Activated B cell treated with CpG ODN at 0.5 μM for 24 hours (primary cell): ENCODE results near the gene RNASE11. TPM values are rescaled to one million over a fixed set of nuclear protein-coding genes. Genes with fewer than 3 reads are reported as not detected.
"Not testable (repeated sequence)": the region's sequence is repeated elsewhere in the genome, so short reads cannot be mapped to it uniquely, and the experiment has no call there.

Source experiments
- ATAC-seq: fragments of 200-7000 bp; cut with Tn5 transposase; one replicate; pipeline ENCODE4 v1.10.0; 2021; ENCODE audit warnings: low read depth, mild to moderate bottlenecking, moderate library complexity
- CTCF ChIA-PET: fragments of 350-600 bp; sonication (Branson Sonifier 250); formaldehyde crosslinking; loops from one replicate; lab custom pipeline; 2021; ENCODE audit warnings: antibody characterized with exemption; lab: Charles Lee
- POLR2A ChIA-PET: fragments of 350-600 bp; sonication (Branson Sonifier 250); formaldehyde crosslinking; loops from one replicate; lab custom pipeline; 2021; ENCODE audit warnings: antibody characterized with exemption; lab: Charles Lee
- DNase-seq: peaks from one replicate; pipeline ENCODE4 v3.0.0; 2022
- H3K27ac Mint-ChIP-seq: one replicate; pipeline ENCODE4 v1.8.0; 2020; ENCODE audit warnings: mixed read lengths
- H3K27me3 Mint-ChIP-seq: one replicate; pipeline ENCODE4 v1.8.0; 2021; ENCODE audit warnings: mixed read lengths
- H3K36me3 Mint-ChIP-seq: one replicate; pipeline ENCODE4 v1.8.0; 2021; ENCODE audit warnings: low read depth, mixed read lengths
- H3K4me1 Mint-ChIP-seq: one replicate; pipeline ENCODE4 v1.8.0; 2021; ENCODE audit warnings: mixed read lengths
- H3K4me3 Mint-ChIP-seq: one replicate; pipeline ENCODE4 v1.8.0; 2020; ENCODE audit warnings: mild to moderate bottlenecking, mixed read lengths
- H3K9me3 Mint-ChIP-seq: one replicate; pipeline ENCODE4 v1.8.0; 2020; ENCODE audit warnings: mixed read lengths
- intact Hi-C: fragments of 100-400 bp; cut with micrococcal nuclease; formaldehyde crosslinking; loops from one replicate; pipeline ENCODE4 v1.15.1; 2024
- total RNA-seq: library from RNA; stranded (reverse); gene quantifications from 2 replicates; pipeline ENCODE4 v1.2.3, GENCODE V29; 2022
- TF ChIP-seq, protein P1 (sequence below): fragments of 200-600 bp; IDR thresholded peaks from one replicate; pipeline ENCODE4 v1.8.0; 2022; ENCODE audit warnings: antibody characterized with exemption, mild to moderate bottlenecking

Gene RNASE11
- total RNA-seq, 1 donor from 2014 or later = not detected

DNA sequence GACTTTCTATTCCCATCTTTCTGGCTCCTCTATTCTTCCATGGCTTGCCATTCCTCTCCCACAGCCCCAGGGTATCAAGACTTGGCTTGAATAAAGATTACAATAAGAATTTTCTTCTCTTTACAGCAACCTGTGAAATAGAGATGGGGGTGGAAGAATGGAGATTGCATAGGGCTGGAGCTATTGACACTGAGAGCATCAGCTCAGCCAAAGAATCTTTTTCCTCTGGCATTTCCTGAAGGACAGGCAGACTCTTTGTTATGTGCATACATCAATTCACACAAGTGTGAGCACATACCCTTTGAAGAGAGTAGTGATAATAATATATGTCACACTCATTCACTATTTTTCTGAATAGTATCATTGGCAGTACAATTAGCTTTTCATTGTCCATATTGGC is 4.7 kb downstream of the RNASE11 start:
- Mint-ChIP-seq H3K36me3 (no peaks in the 10 kb centered on the region), H3K27me3 (peaks cover 16% of the 10 kb centered on the region), H3K4me3 (no peak overlapping the region), H3K27ac (no peak overlapping the region), H3K4me1 (no peaks in the 10 kb centered on the region), H3K9me3 (peaks cover 4% of the 10 kb centered on the region)
- DNase-seq (no peak), ATAC-seq (no peak)
- ChIA-PET CTCF (no interaction called here), POLR2A (no interaction called here)
- TF ChIP-seq, protein P1, sequence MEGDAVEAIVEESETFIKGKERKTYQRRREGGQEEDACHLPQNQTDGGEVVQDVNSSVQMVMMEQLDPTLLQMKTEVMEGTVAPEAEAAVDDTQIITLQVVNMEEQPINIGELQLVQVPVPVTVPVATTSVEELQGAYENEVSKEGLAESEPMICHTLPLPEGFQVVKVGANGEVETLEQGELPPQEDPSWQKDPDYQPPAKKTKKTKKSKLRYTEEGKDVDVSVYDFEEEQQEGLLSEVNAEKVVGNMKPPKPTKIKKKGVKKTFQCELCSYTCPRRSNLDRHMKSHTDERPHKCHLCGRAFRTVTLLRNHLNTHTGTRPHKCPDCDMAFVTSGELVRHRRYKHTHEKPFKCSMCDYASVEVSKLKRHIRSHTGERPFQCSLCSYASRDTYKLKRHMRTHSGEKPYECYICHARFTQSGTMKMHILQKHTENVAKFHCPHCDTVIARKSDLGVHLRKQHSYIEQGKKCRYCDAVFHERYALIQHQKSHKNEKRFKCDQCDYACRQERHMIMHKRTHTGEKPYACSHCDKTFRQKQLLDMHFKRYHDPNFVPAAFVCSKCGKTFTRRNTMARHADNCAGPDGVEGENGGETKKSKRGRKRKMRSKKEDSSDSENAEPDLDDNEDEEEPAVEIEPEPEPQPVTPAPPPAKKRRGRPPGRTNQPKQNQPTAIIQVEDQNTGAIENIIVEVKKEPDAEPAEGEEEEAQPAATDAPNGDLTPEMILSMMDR = no peak
- intact Hi-C loops = no loop called here

DNA sequence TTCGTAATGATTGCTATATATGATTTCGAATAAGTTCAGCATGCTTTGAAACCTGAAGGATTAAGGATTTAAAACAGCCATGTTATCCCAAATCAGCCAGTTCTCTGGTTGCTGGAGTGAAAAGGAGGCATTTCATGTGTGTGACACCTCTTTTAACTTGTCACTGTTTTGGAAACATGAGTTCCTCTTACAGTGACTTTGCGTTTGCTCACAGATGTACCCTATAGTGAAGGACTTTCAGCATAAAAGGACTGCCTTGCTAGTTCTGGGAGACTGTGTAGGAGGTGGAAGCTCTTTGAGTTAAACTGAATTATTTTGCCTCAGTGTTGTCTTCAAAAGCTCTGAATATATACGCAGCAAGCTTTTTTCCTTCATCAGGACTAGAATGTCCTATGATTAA is 7.6 kb downstream of the RNASE11 start:
- TF ChIP-seq, protein P1 = no peak
- ATAC-seq (no peak), DNase-seq (no peak)
- Mint-ChIP-seq H3K4me3 (no peak overlapping the region), H3K27me3 (peaks cover 8% of the 10 kb centered on the region), H3K27ac (no peak overlapping the region), H3K4me1 (no peaks in the 10 kb centered on the region), H3K36me3 (no peaks in the 10 kb centered on the region), H3K9me3 (no peaks in the 10 kb centered on the region)
- ChIA-PET CTCF (interaction anchor here (1.2 kb wide), 1 partner anchor 17 kb away, joined by 3 read pairs; no protein-coding TSS in a partner anchor), POLR2A (no interaction called here)
- intact Hi-C loops = no loop called here

DNA sequence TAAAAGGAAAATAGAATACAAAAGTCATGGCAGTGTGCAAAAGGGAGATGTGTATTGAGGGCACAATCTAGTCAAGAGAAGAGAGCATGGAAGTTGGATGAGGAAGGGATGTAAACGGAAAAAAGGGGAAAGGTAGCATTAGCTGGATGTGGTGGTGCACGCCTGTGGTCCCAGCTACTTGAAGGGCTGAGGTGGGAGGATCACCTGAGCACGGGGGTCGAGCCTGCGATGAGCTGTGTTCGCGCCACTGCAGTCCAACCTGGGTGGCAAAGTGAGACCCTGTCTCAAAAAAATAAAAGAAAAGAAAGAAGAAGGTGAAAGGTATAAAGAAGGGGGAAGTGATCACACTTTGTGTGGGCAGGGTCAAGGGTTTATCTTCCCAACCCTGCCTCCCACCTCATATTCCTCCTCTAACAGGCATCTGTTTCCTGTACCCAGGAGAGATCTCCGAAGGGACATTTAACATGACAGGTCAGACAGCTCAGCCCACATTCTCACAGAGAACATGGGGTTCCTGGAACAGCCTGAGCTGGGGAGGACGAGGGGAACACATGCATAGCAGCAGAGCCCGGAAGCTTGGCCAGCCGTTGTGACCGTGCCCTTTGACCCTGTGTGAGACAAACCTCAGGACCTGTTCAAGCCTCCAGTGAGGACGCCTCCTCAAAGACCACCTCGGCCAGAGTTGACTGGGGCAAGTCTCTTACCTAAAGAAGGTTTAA is 8.9 kb downstream of the RNASE11 start:
- CTCF ChIA-PET = no interaction called here
- intact Hi-C loops = no loop called here

DNA sequence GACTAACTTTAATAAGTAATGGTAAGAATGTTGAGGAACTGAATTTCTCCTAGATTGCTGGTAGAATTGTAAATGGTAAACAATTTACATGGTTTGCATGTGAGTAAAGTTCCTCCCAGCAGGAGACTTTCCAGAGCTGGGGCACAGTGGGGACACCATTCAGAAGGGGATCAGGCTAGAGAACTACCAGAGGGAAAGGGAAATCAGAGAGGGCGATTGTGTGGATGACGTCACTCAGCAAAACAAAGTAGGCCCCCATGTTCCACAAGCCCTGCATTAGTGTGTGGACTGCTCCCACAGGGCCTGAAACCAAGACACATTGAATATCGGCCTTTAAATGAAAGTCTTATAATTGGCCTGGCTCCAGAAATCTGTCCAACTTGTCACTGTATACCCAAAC is 9.5 kb downstream of the RNASE11 start:
- Mint-ChIP-seq H3K4me3 (no peak overlapping the region), H3K27me3 (no peaks in the 10 kb centered on the region), H3K27ac (no peak overlapping the region), H3K4me1 (no peaks in the 10 kb centered on the region), H3K9me3 (no peaks in the 10 kb centered on the region), H3K36me3 (no peaks in the 10 kb centered on the region)
- ChIA-PET POLR2A (no interaction called here), CTCF (no interaction called here)
- ATAC-seq = no peak
- TF ChIP-seq, protein P1 = no peak
- intact Hi-C loops = no loop called here
- no peak for DNase-seq

More for the DNA sequence above, 8.9 kb downstream of the RNASE11 start:
- TF ChIP-seq, protein P1 = no peak
- no peaks in the 10 kb centered on the region for H3K4me1 Mint-ChIP-seq
- no peaks in the 10 kb centered on the region for H3K36me3 Mint-ChIP-seq
- H3K4me3 Mint-ChIP-seq = no peak overlapping the region
- H3K27me3 Mint-ChIP-seq = peaks cover 2% of the 10 kb centered on the region
- ATAC-seq = no peak
- H3K27ac Mint-ChIP-seq = no peak overlapping the region
- no peaks in the 10 kb centered on the region for H3K9me3 Mint-ChIP-seq
- no peak for DNase-seq
- POLR2A ChIA-PET = no interaction called here

DNA sequence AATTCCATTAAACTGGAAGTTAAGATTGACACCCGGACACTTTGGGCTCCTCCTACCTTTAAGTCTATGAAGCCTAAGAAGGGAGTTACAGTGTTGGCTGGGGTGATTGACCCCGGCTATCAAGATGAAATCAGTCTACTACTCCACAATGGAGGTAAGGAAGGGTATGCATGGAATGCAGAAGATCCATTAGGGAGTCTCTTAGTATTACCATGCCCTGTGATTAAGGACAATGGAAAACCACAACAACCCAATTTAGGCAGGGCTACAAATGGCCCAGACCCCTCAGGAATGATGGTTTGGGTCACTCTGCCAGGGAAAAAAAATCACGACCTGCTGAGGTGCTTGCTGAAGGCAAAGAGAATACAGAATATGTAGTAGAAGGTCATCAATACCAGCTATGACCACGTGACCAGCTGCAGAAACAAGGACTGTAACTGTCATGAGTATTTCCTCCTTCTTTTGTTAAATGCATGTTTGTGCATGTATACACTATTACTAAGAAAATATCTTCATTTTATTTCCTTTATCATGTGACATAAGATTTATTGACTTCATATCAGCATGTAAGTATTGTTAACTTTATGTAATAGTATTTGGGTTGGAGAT is 15.3 kb downstream of the RNASE11 start:
- CTCF ChIA-PET, H3K4me3 Mint-ChIP-seq: not testable (repeated sequence)

DNA sequence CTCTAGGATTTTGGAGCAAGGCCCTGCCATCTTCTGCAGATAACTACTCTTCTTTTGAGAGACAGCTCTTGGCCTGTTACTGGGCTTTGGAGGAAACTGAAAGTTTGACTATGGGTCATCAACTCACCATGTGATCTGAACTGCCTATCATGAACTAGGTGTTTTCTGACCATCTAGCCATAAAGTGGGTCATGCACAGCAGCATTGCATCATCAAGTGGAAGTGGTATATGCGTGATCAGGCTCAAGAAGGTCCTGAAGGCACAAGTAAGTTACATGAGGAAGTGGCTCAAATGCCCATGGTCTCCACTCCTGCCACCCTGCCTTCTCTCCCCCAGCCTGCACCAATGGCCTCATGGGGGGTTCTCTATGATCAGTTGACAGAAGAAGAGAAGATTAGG is 17.1 kb downstream of the RNASE11 start:
- DNase-seq, ATAC-seq, H3K27ac Mint-ChIP-seq, intact Hi-C loops, CTCF ChIA-PET, H3K9me3 Mint-ChIP-seq, H3K4me1 Mint-ChIP-seq, POLR2A ChIA-PET, H3K4me3 Mint-ChIP-seq, H3K36me3 Mint-ChIP-seq, H3K27me3 Mint-ChIP-seq: not testable (repeated sequence)

More for the DNA sequence above, 15.3 kb downstream of the RNASE11 start:
- intact Hi-C loops, POLR2A ChIA-PET, H3K4me1 Mint-ChIP-seq, H3K9me3 Mint-ChIP-seq, H3K36me3 Mint-ChIP-seq, H3K27me3 Mint-ChIP-seq, H3K27ac Mint-ChIP-seq, DNase-seq, ATAC-seq: not testable (repeated sequence)

DNA sequence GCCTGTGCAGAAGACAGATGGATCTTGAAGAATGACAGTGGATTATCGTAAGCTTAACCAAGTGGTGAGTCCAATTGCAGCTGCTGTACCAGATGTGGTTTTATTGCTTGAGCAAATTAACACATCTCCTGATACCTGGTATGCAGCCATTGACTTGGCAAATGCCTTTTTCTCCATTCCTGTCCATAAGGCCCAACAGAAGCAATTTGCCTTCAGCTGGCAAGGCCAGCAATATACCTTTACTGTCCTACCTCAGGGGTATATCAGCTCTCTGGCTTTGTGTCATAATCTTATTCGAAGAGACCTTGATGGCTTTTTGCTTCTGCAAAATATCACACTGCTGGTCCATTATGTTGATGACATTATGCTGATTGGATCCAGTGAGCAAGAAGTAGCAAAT is 17.9 kb downstream of the RNASE11 start:
- ATAC-seq, H3K4me3 Mint-ChIP-seq, CTCF ChIA-PET, intact Hi-C loops, H3K4me1 Mint-ChIP-seq, H3K9me3 Mint-ChIP-seq, H3K27ac Mint-ChIP-seq, DNase-seq, H3K27me3 Mint-ChIP-seq, POLR2A ChIA-PET, H3K36me3 Mint-ChIP-seq: not testable (repeated sequence)
